Keratinocyte (primary cell): ENCODE data around the gene EPM2AIP1. TPM values are rescaled to one million over a fixed set of nuclear protein-coding genes. Genes with fewer than 3 reads are reported as not detected.
"Not testable (repeated sequence)": the region's sequence is repeated elsewhere in the genome, so short reads cannot be mapped to it uniquely, and the experiment has no call there.

Experiments
- DNase-seq: peaks from one replicate; pipeline ENCODE4 v3.0.0-alpha.2; 2011; ENCODE audit warnings: low read depth, missing footprints, low spot score
- FAIRE-seq: peaks from 2 replicates; lab custom pipeline; 2011; peaks lifted over from hg19 to GRCh38; lab: Jason Lieb, UNC
- H2AFZ ChIP-seq: 2 replicates; pipeline ENCODE4 v1.6.0; 2012; ENCODE audit warnings: low read length, control low read depth, inconsistent platforms; ENCODE audit not compliant: control insufficient read depth
- H3K27ac ChIP-seq: 2 replicates; pipeline ENCODE4 v1.5.1; 2011; ENCODE audit warnings: low read length; ENCODE audit not compliant: control insufficient read depth, insufficient read depth
- H3K27me3 ChIP-seq: 3 replicates; pipeline ENCODE4 v1.6.0; 2011; ENCODE audit warnings: low read length; ENCODE audit not compliant: control insufficient read depth, insufficient read depth; ENCODE audit errors: extremely low read depth
- H3K36me3 ChIP-seq, 2 experiments: 2 replicates in 1 of 2; 3 replicates in 1 of 2; pipeline ENCODE4 v1.5.1; 2011; ENCODE audit warnings: low read length in 2 of 2, mild to moderate bottlenecking in 1 of 2; ENCODE audit not compliant: control insufficient read depth in 2 of 2, insufficient read depth in 2 of 2; ENCODE audit errors: extremely low read depth in 1 of 2
- H3K4me1 ChIP-seq: 3 replicates; pipeline ENCODE4 v1.5.1; 2011; ENCODE audit warnings: low read length; ENCODE audit not compliant: control insufficient read depth, insufficient read depth; ENCODE audit errors: extremely low read depth
- H3K4me2 ChIP-seq: 3 replicates; pipeline ENCODE4 v1.6.0; 2011; ENCODE audit warnings: low read depth, low read length; ENCODE audit not compliant: control insufficient read depth, insufficient read depth; ENCODE audit errors: extremely low read depth
- H3K4me3 ChIP-seq, 3 experiments: fragments of 200-600 bp in 1 of 3; sonication (generic) in 1 of 3; 2 replicates in 2 of 3; 3 replicates in 1 of 3; pipeline ENCODE4 v1.5.1; 2011 to 2016; ENCODE audit warnings: low read length in 3 of 3, mild to moderate bottlenecking in 3 of 3, control low read depth in 2 of 3, inconsistent platforms in 1 of 3, low read depth in 1 of 3, mixed read lengths in 1 of 3, mixed run types in 1 of 3, moderate library complexity in 1 of 3; ENCODE audit not compliant: control insufficient read depth in 2 of 3, insufficient read depth in 2 of 3; ENCODE audit errors: extremely low read depth in 1 of 3
- H3K79me2 ChIP-seq: 2 replicates; pipeline ENCODE4 v1.6.0; 2012; ENCODE audit warnings: low read length; ENCODE audit not compliant: control insufficient read depth, insufficient read depth
- H3K9ac ChIP-seq: 3 replicates; pipeline ENCODE4 v1.6.0; 2011; ENCODE audit warnings: low read length; ENCODE audit not compliant: control insufficient read depth, insufficient read depth; ENCODE audit errors: extremely low read depth
- H3K9me1 ChIP-seq: 3 replicates; pipeline ENCODE4 v1.6.0; 2011; ENCODE audit warnings: low read length; ENCODE audit not compliant: control insufficient read depth, insufficient read depth; ENCODE audit errors: extremely low read depth
- H3K9me3 ChIP-seq: 2 replicates; pipeline ENCODE4 v1.5.1; 2012; ENCODE audit warnings: low read depth, low read length; ENCODE audit not compliant: control insufficient read depth
- H4K20me1 ChIP-seq: 3 replicates; pipeline ENCODE4 v1.6.0; 2011; ENCODE audit warnings: low read length; ENCODE audit not compliant: control insufficient read depth, insufficient read depth; ENCODE audit errors: extremely low read depth
- EZH2 ChIP-seq: IDR thresholded peaks from one replicate; pipeline ENCODE4 v1.6.1; 2012; ENCODE audit warnings: inconsistent platforms, mild to moderate bottlenecking, low read length, moderate library complexity
- dilution Hi-C: fragments of 300-500 bp; cut with MboI; formaldehyde crosslinking; loops from one replicate; pipeline ENCODE4 v1.7.0; 2020; ENCODE audit warnings: low sequenced_read_pairs; ENCODE audit not compliant: extremely low pct_ligation_motif_present
- polyA minus RNA-seq, 3 experiments: library from RNA; depleted of rRNA, polyadenylated mRNA; stranded (reverse); fragments of >200 nt; gene quantifications; 1 replicate in 1 of 3; 2 replicates in 1 of 3; 3 replicates in 1 of 3; pipeline ENCODE4 v1.2.3, GENCODE V29; 2011
- polyA plus RNA-seq, 5 experiments: library from polyadenylated mRNA; depleted of rRNA in 3 of 5; stranded (reverse) in 3 of 5; stranded (forward) in 1 of 5; unstranded in 1 of 5; fragments of >200 nt; gene quantifications; 1 replicate in 1 of 5; 2 replicates in 3 of 5; 3 replicates in 1 of 5; pipeline versions ENCODE4 v1.2.1 to v1.2.3, GENCODE V29; 2011 to 2012; ENCODE audit warnings: missing spikeins in 2 of 5, low read depth in 1 of 5, low replicate concordance in 1 of 5
- TF ChIP-seq, protein P1 (sequence below), 3 experiments: IDR thresholded peaks in 1 of 3; conservative IDR thresholded peaks in 1 of 3; optimal IDR thresholded peaks in 1 of 3; 2 replicates in 2 of 3; 3 replicates in 1 of 3; pipeline versions ENCODE3 to v1.5.1; 2011; ENCODE audit warnings: low read length in 3 of 3, mild to moderate bottlenecking in 3 of 3, moderate library complexity in 2 of 3, control low read depth in 1 of 3, inconsistent platforms in 1 of 3; ENCODE audit not compliant: insufficient read depth in 2 of 3; ENCODE audit errors: extremely low read depth in 1 of 3

EPM2AIP1 gene
- polyA plus RNA-seq, result 3.8 to 5.5 TPM (median 5.2 TPM) in 3 replicates
- 5.4 TPM for polyA plus RNA-seq (2011; ENCODE audit: low read depth)
- polyA plus RNA-seq (2011; cell fraction: cytosol; rRNA removed), result 0.99 and 1.9 TPM in 2 replicates
- polyA plus RNA-seq (2011; cell fraction: nucleus; rRNA removed), result 8.2 and 13.1 TPM in 2 replicates
- polyA plus RNA-seq (2012; ENCODE audit: low replicate concordance), result 3.9 and 4.7 TPM in 2 replicates
- polyA minus RNA-seq, result 1.9 to 8.1 TPM (median 5.1 TPM) in 3 replicates
- 5.6 TPM for polyA minus RNA-seq (2011; cell fraction: cytosol; rRNA and poly(A)+ RNA removed)
- 6.0 and 10.0 TPM in 2 replicates for polyA minus RNA-seq (2011; cell fraction: nucleus; rRNA and poly(A)+ RNA removed)

- peaks cover 55% of the 10 kb centered on the region for H3K79me2 ChIP-seq
- H3K4me3 ChIP-seq, result peak within 1 kb of the TSS; percentile 69 to 95 (median 88)
- FAIRE-seq (no peak), DNase-seq (peak; percentile 100)
- peaks cover 3% of the 10 kb centered on the region for H4K20me1 ChIP-seq
- peaks cover 7 to 8% of the 10 kb centered on the region in 2 experiments for H3K36me3 ChIP-seq
- H3K4me2 ChIP-seq, result peak within 1 kb of the TSS; percentile 93
- no peaks in the 10 kb centered on the region for H3K9me1 ChIP-seq
- peak within 1 kb of the TSS; percentile 91 for H3K27ac ChIP-seq
- H3K9me3 ChIP-seq, result no peaks in the 10 kb centered on the region
- dilution Hi-C loops, result no loop called here
- H2AFZ ChIP-seq, result peak within 1 kb of the TSS; percentile 98
- peaks cover 28% of the 10 kb centered on the region for H3K4me1 ChIP-seq
- no peak for TF ChIP-seq EZH2
- TF ChIP-seq, protein P1, sequence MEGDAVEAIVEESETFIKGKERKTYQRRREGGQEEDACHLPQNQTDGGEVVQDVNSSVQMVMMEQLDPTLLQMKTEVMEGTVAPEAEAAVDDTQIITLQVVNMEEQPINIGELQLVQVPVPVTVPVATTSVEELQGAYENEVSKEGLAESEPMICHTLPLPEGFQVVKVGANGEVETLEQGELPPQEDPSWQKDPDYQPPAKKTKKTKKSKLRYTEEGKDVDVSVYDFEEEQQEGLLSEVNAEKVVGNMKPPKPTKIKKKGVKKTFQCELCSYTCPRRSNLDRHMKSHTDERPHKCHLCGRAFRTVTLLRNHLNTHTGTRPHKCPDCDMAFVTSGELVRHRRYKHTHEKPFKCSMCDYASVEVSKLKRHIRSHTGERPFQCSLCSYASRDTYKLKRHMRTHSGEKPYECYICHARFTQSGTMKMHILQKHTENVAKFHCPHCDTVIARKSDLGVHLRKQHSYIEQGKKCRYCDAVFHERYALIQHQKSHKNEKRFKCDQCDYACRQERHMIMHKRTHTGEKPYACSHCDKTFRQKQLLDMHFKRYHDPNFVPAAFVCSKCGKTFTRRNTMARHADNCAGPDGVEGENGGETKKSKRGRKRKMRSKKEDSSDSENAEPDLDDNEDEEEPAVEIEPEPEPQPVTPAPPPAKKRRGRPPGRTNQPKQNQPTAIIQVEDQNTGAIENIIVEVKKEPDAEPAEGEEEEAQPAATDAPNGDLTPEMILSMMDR (optimal IDR thresholded peaks at IDR 0.05 in 1 of 3, IDR thresholded peaks at IDR 0.05 in 1 of 3, conservative IDR thresholded peaks at IDR 0.05 in 1 of 3; ENCODE audit: extremely low read depth in 1 of 3, insufficient read depth in 2 of 3, low read length in 3 of 3), result peak in 2 of 3 experiments; percentile 34 to 42
- H3K27me3 ChIP-seq, result no peaks in the 10 kb centered on the region
- H3K9ac ChIP-seq, result peak within 1 kb of the TSS; percentile 88
Observed at GRCh38 chr3:36992806-36993325, at the start of gene EPM2AIP1. EPM2AIP1 (minus strand) TSS chr3:36993131; CDS start chr3:36993077, 54 bp downstream.

GRCh38 chr3:37042712-37043111 lies 49.8 kb upstream of the EPM2AIP1 start:
- H3K27ac ChIP-seq, H3K9ac ChIP-seq, H3K4me2 ChIP-seq, H3K79me2 ChIP-seq, H3K9me1 ChIP-seq, DNase-seq, H3K27me3 ChIP-seq, H2AFZ ChIP-seq, dilution Hi-C loops, FAIRE-seq, H4K20me1 ChIP-seq, H3K4me1 ChIP-seq, H3K4me3 ChIP-seq, H3K9me3 ChIP-seq: not testable (repeated sequence)
- H3K36me3 ChIP-seq, result peaks cover 7 to 20% of the 10 kb centered on the region in 2 experiments
